RPMI7951 (cell line): ENCODE measurements around the gene TIRAP. TPM values are rescaled to one million over a fixed set of nuclear protein-coding genes. Genes with fewer than 3 reads are reported as not detected.

Source experiments
- DNase-seq: peaks from one replicate; pipeline ENCODE4 v3.0.0-alpha.2; 2012; ENCODE audit warnings: low read depth
- total RNA-seq: library from RNA; depleted of rRNA; stranded (reverse); fragments of >200 nt; shearing (Covaris generic); gene quantifications from 2 replicates; pipeline ENCODE4 v1.2.3, GENCODE V29; 2014

TIRAP gene
- total RNA-seq, 1 experiment from 2014 or later: 4.8 TPM

GRCh38 chr11:126322996-126323395 is 40.1 kb downstream of the TIRAP start:
- no peak for DNase-seq

GRCh38 chr11:126327281-126328000 is 44.5 kb downstream of the TIRAP start:
- DNase-seq: no peak

DNA sequence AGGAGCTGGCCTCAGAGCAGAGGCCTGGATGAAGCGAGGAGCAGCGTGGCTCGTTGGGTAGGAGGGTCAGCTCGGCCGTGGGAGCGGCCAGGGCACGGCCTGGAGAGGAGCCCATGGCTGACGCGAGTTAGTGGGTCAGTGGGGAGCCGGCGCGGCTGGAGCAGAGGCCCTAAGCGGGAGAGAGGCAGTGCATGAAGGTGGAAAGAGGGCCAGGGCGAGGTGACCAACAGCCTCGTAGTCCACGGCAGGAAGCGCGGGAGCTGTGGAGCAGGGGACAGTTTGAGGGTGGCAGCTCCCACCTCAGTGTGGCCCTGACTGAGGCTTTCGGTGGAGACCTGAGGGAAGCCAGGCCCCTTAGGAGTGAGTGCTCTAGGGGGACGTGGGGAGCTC is 45.1 kb downstream of the TIRAP start:
- DNase-seq: no peak

GRCh38 chr11:126328444-126328843 is 45.6 kb downstream of the TIRAP start:
- DNase-seq: no peak

- DNase-seq: no peak
Measured at GRCh38 chr11:126328938-126329643, 46.2 kb downstream of the TIRAP start.

DNA sequence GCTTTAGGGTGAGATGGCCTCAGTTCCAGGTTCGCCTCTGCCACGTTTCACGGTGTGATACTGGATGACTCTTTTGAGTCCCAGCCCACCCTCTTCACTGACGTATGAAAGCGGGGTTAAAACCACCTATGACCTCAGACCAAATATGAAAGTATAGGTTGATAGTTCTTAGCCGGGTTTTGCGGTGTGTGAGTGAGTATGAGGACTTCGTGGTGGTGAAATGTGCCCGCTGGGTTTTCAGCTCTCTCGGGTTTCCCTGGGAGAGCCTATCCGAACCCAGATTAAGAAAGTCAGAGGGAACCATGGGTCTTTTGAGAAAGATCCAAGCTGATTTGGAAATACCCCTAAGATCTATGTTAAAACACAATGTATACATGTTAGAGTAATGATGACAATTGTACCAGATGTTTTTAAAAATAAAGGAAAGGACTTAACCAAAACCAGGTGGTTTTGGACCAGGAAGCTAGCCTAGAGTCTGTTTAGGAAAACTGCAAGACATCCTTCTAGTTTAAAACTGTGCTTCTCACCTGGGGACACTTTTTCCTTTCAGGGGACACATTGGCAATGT is 46.8 kb downstream of the TIRAP start:
- no peak for DNase-seq

GRCh38 chr11:126331286-126331685 is 48.4 kb downstream of the TIRAP start:
- no peak for DNase-seq

- peak; percentile 95 for DNase-seq
Measured at GRCh38 chr11:126332221-126332711, 49.4 kb downstream of the TIRAP start.

- DNase-seq: no peak
Measured at GRCh38 chr11:126333142-126333541, 50.2 kb downstream of the TIRAP start.

DNA sequence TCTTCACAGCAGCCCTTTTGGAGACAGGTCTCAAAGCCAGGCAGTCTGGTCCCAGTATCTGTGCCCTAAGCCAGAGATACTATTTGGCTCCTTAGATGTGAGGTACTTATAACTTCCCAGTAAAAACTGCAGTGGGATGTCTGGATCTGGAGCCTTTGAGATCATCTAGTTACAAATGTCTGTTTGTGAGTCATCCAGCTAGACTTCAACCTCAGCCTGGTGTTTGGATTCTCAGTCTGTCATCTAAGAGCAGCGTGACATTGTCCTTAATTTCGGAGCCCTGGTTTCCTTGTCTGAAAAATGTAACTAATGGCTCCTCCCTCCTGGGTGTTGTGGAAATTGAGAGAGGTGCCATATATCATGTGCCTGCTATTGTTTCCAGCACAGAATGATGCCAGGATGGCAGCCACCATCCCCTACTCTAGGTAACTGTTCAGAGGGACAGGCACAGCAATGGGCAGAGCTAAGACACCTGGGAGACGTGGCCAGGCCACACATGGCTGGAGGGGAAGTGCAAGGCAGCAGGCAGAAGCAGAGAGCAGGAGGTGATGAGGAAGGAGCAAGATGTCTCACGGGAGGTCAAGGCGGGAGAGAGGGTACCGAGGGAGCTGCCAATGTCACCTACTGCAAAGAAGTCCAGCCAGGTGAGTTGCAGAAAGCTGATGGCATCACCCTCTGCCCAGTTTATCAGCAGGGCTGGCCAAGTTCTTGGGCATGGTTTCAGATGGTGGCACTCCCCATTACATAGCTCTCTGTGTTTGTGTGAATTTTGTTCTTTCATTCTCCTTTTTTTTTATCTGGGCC is 52.0 kb downstream of the TIRAP start:
- DNase-seq: peak; percentile 83

DNA sequence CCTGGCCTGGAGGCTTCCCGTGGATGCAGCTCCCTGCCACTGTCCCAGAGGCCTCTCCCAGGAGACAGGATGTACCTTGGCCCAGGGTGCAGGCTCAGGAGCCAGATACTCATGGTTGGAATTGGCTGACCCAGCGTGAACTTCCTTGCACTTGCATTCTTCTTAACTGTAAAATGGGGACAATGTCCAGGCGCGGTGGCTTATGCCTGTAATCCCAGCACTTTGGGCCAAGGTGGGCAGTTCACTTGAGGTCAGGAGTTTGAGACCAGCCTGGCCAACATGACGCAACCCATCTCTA is 52.5 kb downstream of the TIRAP start:
- no peak for DNase-seq

GRCh38 chr11:126336138-126336541 is 53.2 kb downstream of the TIRAP start:
- no peak for DNase-seq

- DNase-seq: no peak
Measured at GRCh38 chr11:126336671-126337101, 53.8 kb downstream of the TIRAP start.

DNA sequence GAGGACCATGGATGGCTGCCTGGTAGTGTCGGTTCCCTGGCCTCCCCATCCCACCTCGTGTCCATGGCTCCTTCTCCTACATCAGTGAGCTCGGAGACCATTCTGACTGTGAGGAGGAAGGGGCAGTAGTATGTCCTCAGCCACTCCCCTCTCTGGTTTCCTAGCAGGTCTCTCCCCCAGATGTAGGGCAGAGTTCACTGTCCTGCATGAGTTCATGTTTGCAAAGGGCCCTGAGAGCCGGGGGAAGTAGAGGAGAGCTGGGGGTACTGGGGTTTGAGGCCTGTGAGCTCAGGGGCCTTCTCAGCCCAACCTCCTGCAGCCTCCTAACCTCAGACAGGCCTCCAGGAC is 54.2 kb downstream of the TIRAP start:
- DNase-seq: no peak

DNA sequence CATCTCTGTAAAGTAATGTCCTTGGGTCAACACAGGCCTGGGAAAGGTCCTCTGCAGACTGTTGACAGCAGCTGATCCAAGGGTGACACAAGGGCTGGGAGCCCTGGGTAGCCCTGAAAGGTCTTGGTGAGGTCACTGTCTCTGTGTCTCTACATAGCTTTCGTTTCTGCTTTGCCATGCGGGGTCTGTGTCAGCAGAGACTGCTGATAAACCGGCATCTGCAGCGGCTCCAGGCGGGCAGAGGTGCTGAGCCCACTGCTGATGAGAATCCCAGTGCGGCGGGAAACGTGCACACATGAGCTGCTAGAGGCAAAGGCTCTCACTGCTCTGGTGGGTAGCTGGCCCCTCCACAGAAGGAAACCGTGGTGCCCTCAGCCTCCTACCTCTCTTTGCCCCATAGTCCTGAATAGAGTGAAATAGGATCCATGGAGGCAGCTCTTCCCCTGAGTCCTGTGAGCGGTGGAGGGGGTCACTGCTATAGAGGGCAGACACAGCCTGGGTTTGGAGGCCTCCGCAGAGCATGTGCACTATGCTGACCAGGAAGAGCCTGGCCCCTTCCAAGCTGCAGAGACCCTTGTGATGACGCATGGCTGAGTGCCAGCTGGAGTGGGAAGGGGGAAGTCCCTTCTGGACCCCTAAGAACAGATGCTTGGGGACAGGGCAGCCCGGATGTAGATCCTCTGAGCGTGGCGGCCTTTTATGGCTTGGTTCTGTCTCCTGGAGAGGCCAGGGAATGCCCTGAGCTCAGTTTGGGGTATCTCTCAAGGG is 54.8 kb downstream of the TIRAP start:
- no peak for DNase-seq

- no peak for DNase-seq
Measured at GRCh38 chr11:126338346-126339055, 55.6 kb downstream of the TIRAP start.

DNA sequence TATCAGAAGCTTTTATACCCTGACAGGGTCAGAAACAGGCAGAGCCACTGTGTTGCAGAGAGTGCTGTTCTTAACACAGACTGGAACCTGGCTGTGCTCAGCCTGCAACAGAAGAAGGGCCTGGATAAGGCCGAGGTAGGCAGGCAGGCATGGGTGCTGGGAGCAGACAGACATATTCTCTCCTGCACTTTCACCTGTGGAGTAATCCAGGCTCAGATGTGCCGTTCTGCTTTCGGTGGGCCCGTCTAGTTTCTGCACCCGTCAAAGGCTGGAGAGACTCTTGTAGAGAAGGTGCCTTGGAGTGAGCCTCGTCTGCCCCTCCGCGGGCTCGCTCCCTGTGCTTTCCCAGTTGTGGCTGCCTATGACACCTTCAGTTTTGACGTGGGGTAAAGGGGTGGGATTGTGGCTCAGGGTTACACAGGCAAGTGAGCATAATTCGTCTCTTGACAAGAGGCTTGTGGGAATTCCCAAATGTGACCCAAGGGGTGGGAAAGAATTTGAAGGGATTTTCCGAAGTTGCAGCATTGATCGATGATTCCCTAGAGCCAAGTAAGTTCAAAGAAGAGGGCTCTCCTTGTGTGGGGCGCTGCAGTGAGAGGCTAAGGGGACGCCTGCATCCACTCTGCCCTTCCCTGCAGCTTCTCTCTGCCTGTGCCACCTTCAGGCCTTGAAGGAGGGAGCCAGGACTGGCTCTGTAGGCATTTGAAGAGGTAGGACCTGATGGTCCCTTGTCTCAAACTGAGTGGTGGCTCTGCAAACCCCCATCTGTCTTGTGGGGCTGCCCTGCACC is 56.4 kb downstream of the TIRAP start:
- peak; percentile 65 for DNase-seq

- DNase-seq: peak; percentile 95
Measured at GRCh38 chr11:126339863-126340434, 57.1 kb downstream of the TIRAP start.

GRCh38 chr11:126340960-126341606 is 58.2 kb downstream of the TIRAP start:
- peak; percentile 59 for DNase-seq
